ENCODE data around the gene C10orf105.

- TF ChIP-seq, protein P1, sequence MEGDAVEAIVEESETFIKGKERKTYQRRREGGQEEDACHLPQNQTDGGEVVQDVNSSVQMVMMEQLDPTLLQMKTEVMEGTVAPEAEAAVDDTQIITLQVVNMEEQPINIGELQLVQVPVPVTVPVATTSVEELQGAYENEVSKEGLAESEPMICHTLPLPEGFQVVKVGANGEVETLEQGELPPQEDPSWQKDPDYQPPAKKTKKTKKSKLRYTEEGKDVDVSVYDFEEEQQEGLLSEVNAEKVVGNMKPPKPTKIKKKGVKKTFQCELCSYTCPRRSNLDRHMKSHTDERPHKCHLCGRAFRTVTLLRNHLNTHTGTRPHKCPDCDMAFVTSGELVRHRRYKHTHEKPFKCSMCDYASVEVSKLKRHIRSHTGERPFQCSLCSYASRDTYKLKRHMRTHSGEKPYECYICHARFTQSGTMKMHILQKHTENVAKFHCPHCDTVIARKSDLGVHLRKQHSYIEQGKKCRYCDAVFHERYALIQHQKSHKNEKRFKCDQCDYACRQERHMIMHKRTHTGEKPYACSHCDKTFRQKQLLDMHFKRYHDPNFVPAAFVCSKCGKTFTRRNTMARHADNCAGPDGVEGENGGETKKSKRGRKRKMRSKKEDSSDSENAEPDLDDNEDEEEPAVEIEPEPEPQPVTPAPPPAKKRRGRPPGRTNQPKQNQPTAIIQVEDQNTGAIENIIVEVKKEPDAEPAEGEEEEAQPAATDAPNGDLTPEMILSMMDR (IDR thresholded peaks at IDR 0.05): no peak
- no peak for TF ChIP-seq POLR2A (IDR thresholded peaks at IDR 0.05)
These were observed 57.7 kb downstream of the C10orf105 start for GRCh38 chr10:71661779-71662336.
